Trophoblast cell (in vitro differentiated cells and primary cell): ENCODE results near the gene PLCH2. TPM values are rescaled to one million over a fixed set of nuclear protein-coding genes. Genes with fewer than 3 reads are reported as not detected.

Source experiments
- DNase-seq, 2 donors: peaks; one replicate each; pipeline ENCODE4 v3.0.0-alpha.2; 2016
- H2AFZ ChIP-seq: 2 replicates; pipeline ENCODE4 v1.6.1; 2013; ENCODE audit warnings: low read length, moderate library complexity, mild to moderate bottlenecking; ENCODE audit not compliant: insufficient read depth, poor library complexity
- H2AK5ac ChIP-seq: 2 replicates; pipeline ENCODE4 v1.6.1; 2013; ENCODE audit warnings: mild to moderate bottlenecking, low read length
- H2BK120ac ChIP-seq: 2 replicates; pipeline ENCODE4 v1.6.1; 2013; ENCODE audit warnings: low read length, mild to moderate bottlenecking, moderate library complexity; ENCODE audit not compliant: insufficient read depth, poor library complexity
- H2BK12ac ChIP-seq: 2 replicates; pipeline ENCODE4 v1.6.1; 2013; ENCODE audit warnings: mild to moderate bottlenecking, low read length, moderate library complexity
- H2BK5ac ChIP-seq: 2 replicates; pipeline ENCODE4 v1.6.1; 2013; ENCODE audit warnings: low read length, low read depth, moderate library complexity, mild to moderate bottlenecking; ENCODE audit not compliant: poor library complexity
- H3K14ac ChIP-seq: 2 replicates; pipeline ENCODE4 v1.6.1; 2013; ENCODE audit warnings: mild to moderate bottlenecking, low read length
- H3K18ac ChIP-seq: 2 replicates; pipeline ENCODE4 v1.6.1; 2013; ENCODE audit warnings: mild to moderate bottlenecking, low read length
- H3K23ac ChIP-seq: 2 replicates; pipeline ENCODE4 v1.6.1; 2013; ENCODE audit warnings: low read length
- H3K27ac ChIP-seq: 2 replicates; pipeline ENCODE4 v1.5.1; 2013; ENCODE audit warnings: low read depth, mild to moderate bottlenecking, inconsistent platforms, low read length, moderate library complexity
- H3K27me3 ChIP-seq: 2 replicates; pipeline ENCODE4 v1.6.1; 2013; ENCODE audit warnings: inconsistent platforms, mild to moderate bottlenecking, low read length, moderate library complexity; ENCODE audit not compliant: insufficient read depth
- H3K36me3 ChIP-seq, 2 experiments: 1 replicate in 1 of 2; 2 replicates in 1 of 2; pipeline ENCODE4 v1.6.1; 2013; ENCODE audit warnings: low read length in 2 of 2, mild to moderate bottlenecking in 2 of 2, moderate library complexity in 1 of 2; ENCODE audit not compliant: insufficient read depth in 2 of 2, control insufficient read depth in 1 of 2
- H3K4ac ChIP-seq: 2 replicates; pipeline ENCODE4 v1.6.1; 2013; ENCODE audit warnings: low read depth, mild to moderate bottlenecking, low read length, moderate library complexity
- H3K4me1 ChIP-seq, 2 experiments: 1 replicate in 1 of 2; 2 replicates in 1 of 2; pipeline ENCODE4 v1.6.1; 2013; ENCODE audit warnings: low read length in 2 of 2, mild to moderate bottlenecking in 2 of 2, moderate library complexity in 1 of 2; ENCODE audit not compliant: insufficient read depth in 2 of 2, control insufficient read depth in 1 of 2
- H3K4me2 ChIP-seq: 2 replicates; pipeline ENCODE4 v1.6.1; 2013; ENCODE audit warnings: inconsistent platforms, mild to moderate bottlenecking, low read length, moderate library complexity
- H3K4me3 ChIP-seq: 2 replicates; pipeline ENCODE4 v1.5.1; 2013; ENCODE audit warnings: mild to moderate bottlenecking, low read depth, low read length, inconsistent platforms
- H3K79me1 ChIP-seq: one replicate; pipeline ENCODE4 v1.6.1; 2013; ENCODE audit warnings: low read length
- H3K79me2 ChIP-seq: 2 replicates; pipeline ENCODE4 v1.6.1; 2013; ENCODE audit warnings: low read length, mild to moderate bottlenecking; ENCODE audit not compliant: control insufficient read depth, insufficient read depth, poor library complexity
- H3K9ac ChIP-seq: 2 replicates; pipeline ENCODE4 v1.6.1; 2013; ENCODE audit warnings: mild to moderate bottlenecking, low read length
- H3K9me3 ChIP-seq: 2 replicates; pipeline ENCODE4 v1.6.1; 2013; ENCODE audit warnings: low read depth, mild to moderate bottlenecking, control low read depth, inconsistent platforms, low read length; ENCODE audit not compliant: insufficient read depth
- H4K12ac ChIP-seq: 2 replicates; pipeline ENCODE4 v1.6.1; 2013; ENCODE audit warnings: low read depth, mild to moderate bottlenecking, low read length, moderate library complexity
- H4K8ac ChIP-seq: 2 replicates; pipeline ENCODE4 v1.6.1; 2013; ENCODE audit warnings: low read depth, mild to moderate bottlenecking, low read length, moderate library complexity
- H4K91ac ChIP-seq: one replicate; pipeline ENCODE4 v1.6.1; 2013; ENCODE audit warnings: low read depth, mild to moderate bottlenecking, low read length, moderate library complexity
- WGBS: extraction: QIAGEN DNeasy Blood & Tissue Kit; methylation state at CpG from one replicate; pipeline ENCODE4 v1.1.7; 2013; ENCODE audit warnings: missing lambda C conversion rate; ENCODE audit not compliant: insufficient read length, insufficient coverage; ENCODE audit errors: extremely low coverage; 5-methylcytosine and 5-hydroxymethylcytosine counted together
- polyA plus RNA-seq: library from polyadenylated mRNA; stranded (reverse); fragments of 200-250 nt; gene quantifications from 2 replicates; pipeline ENCODE4 v1.2.3, GENCODE V29; 2013

Gene PLCH2, protein sequence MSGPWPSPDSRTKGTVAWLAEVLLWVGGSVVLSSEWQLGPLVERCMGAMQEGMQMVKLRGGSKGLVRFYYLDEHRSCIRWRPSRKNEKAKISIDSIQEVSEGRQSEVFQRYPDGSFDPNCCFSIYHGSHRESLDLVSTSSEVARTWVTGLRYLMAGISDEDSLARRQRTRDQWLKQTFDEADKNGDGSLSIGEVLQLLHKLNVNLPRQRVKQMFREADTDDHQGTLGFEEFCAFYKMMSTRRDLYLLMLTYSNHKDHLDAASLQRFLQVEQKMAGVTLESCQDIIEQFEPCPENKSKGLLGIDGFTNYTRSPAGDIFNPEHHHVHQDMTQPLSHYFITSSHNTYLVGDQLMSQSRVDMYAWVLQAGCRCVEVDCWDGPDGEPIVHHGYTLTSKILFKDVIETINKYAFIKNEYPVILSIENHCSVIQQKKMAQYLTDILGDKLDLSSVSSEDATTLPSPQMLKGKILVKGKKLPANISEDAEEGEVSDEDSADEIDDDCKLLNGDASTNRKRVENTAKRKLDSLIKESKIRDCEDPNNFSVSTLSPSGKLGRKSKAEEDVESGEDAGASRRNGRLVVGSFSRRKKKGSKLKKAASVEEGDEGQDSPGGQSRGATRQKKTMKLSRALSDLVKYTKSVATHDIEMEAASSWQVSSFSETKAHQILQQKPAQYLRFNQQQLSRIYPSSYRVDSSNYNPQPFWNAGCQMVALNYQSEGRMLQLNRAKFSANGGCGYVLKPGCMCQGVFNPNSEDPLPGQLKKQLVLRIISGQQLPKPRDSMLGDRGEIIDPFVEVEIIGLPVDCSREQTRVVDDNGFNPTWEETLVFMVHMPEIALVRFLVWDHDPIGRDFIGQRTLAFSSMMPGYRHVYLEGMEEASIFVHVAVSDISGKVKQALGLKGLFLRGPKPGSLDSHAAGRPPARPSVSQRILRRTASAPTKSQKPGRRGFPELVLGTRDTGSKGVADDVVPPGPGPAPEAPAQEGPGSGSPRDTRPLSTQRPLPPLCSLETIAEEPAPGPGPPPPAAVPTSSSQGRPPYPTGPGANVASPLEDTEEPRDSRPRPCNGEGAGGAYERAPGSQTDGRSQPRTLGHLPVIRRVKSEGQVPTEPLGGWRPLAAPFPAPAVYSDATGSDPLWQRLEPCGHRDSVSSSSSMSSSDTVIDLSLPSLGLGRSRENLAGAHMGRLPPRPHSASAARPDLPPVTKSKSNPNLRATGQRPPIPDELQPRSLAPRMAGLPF (N-terminal part only)
- polyA plus RNA-seq, result 0.17 and 0.18 TPM in 2 replicates

DNA sequence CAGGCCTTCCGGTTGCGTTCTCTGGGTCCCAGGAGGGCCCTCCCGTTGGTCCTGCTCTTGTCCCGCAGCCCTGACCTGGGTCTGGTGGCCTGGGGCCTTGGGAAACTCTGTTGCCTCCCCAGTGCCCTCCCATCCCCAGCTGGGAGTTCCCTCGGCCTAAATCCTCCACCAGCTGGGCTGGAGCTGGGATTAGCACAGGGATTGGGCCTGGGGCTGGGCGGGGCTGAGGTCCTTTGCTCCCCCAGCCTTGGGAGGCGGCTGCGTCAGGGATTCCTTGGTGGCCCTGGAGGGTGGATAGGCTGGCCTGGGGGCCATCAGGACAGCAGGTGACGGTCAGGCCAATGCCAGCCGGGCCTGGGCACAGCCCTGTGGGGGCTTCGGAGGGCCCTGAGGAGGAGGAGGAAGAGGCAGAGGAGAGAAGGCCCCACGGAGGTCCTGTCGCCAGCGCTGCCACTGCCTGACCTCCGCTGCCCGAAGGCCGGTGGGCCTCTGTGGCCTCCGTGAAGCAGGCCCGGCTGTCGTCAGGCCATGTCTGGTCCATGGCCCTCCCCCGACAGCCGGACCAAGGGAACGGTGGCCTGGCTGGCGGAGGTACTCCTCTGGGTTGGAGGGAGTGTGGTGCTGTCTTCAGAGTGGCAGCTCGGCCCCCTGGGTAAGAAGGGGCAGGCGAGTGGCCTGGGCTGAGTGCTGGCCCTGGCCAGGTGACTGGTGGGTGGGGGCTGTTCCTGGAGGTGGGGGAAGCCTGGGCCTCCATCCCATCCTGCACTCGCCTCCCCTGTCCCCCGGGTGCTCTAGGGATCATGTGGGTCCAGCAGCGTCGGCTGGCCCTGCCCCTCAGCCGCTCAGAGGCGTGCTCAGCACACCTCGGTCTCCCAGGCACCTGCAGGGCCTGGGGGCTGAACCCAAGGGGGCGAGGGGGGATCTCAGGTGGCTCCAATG, at the start of gene PLCH2:
PLCH2 (plus strand) TSS at position 229 of the 939 bp plus-strand sequence; CDS start at position 529, 300 bp downstream.
- DNase-seq, result no peak
- Histone ChIP-seq H3K4me2 (no peak within 1 kb of the TSS), H3K36me3 (no peaks in the 10 kb centered on the region)

DNA sequence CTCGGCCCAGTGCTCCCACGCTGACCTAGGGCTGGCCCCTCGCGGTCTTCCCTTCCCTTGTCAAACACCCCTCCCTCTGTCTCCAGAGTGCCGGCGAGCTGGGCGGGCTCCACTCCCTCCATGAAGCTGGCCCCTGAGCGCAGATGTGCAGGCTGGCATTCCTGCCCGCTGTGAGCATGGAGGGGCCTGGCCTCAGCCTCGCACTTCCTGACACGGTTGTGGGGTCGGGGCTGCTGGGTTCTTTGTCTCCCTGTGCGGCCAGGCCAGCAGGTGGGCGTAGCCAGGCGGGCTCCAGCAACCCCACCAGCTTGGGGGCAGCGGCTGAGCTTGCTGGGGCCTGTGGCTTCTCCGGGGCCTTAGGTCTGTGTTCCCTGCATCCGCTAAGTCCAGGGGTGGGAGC, 49.5 kb upstream of the PLCH2 start:
- Histone ChIP-seq H4K91ac (no peak overlapping the region), H2AK5ac (no peak overlapping the region), H3K9me3 (peaks cover 27% of the 10 kb centered on the region), H3K23ac (no peak overlapping the region), H2BK120ac (no peak overlapping the region), H3K4me3 (no peak overlapping the region), H3K18ac (no peak overlapping the region), H3K79me2 (no peaks in the 10 kb centered on the region), H3K27ac (no peak overlapping the region), H3K4ac (no peak overlapping the region), H2BK5ac (no peak overlapping the region), H3K9ac (no peak overlapping the region), H3K14ac (no peak overlapping the region), H4K12ac (no peak overlapping the region), H3K4me1 (no peaks in the 10 kb centered on the region), H4K8ac (no peak overlapping the region), H2AFZ (no peak overlapping the region), H3K27me3 (no peaks in the 10 kb centered on the region), H3K79me1 (no peaks in the 10 kb centered on the region), H2BK12ac (no peak overlapping the region), H3K4me2 (no peak overlapping the region), H3K36me3 (no peaks in the 10 kb centered on the region)
- WGBS, result no CpG with 5 or more reads among the region's 18 CpGs
- no peak for DNase-seq

More for the DNA sequence above, at the start of gene PLCH2:
- Histone ChIP-seq H3K9me3 (no peaks in the 10 kb centered on the region), H3K18ac (no peak within 1 kb of the TSS), H2AK5ac (no peak within 1 kb of the TSS), H3K79me2 (no peaks in the 10 kb centered on the region), H3K14ac (no peak within 1 kb of the TSS), H3K27me3 (no peaks in the 10 kb centered on the region), H3K4me1 (no peaks in the 10 kb centered on the region), H4K8ac (no peak within 1 kb of the TSS), H3K79me1 (no peaks in the 10 kb centered on the region), H2BK120ac (no peak within 1 kb of the TSS), H3K23ac (no peak within 1 kb of the TSS), H3K4ac (no peak within 1 kb of the TSS), H3K9ac (no peak within 1 kb of the TSS), H2BK12ac (no peak within 1 kb of the TSS), H2BK5ac (no peak within 1 kb of the TSS), H3K4me3 (no peak within 1 kb of the TSS), H4K12ac (no peak within 1 kb of the TSS), H2AFZ (no peak within 1 kb of the TSS), H3K27ac (no peak within 1 kb of the TSS), H4K91ac (no peak within 1 kb of the TSS)
- no CpG with 5 or more reads among the region's 34 CpGs for WGBS

DNA sequence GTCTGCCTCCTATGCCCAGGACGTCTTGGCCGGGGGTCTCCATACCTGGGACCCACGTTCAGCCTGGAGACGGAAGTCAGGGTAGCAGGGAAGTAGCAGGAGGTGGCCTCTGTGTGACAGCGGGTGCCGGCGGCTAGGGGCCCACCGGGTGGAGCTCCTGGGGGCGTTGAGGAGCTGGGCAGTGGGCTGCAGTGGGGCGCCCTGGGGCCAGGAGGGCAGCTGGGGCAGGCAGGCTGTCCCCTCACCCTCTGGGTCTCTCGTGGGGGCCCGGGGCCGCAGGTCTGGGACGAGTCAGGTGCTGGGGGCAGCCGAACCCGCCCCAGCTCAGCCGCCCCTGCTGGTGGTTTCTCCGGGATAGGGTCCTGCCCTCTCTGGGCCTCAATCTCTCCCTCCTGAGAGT, 49.0 kb upstream of the PLCH2 start:
- Histone ChIP-seq H3K79me1 (no peaks in the 10 kb centered on the region), H3K4me3 (no peak overlapping the region), H3K36me3 (no peaks in the 10 kb centered on the region), H3K27me3 (no peaks in the 10 kb centered on the region), H3K23ac (no peak overlapping the region), H2BK12ac (no peak overlapping the region), H3K9me3 (peaks cover 27% of the 10 kb centered on the region), H4K8ac (no peak overlapping the region), H3K4ac (no peak overlapping the region), H3K4me1 (no peaks in the 10 kb centered on the region), H2AK5ac (no peak overlapping the region), H3K18ac (no peak overlapping the region), H3K27ac (no peak overlapping the region), H2BK5ac (no peak overlapping the region), H3K79me2 (no peaks in the 10 kb centered on the region), H4K91ac (no peak overlapping the region), H2BK120ac (no peak overlapping the region), H2AFZ (no peak overlapping the region), H4K12ac (no peak overlapping the region), H3K9ac (no peak overlapping the region), H3K14ac (no peak overlapping the region), H3K4me2 (no peak overlapping the region)
- no CpG with 5 or more reads among the region's 18 CpGs for WGBS
- no peak for DNase-seq
